ENCODE data around the gene RIPK4. TPM values are rescaled to one million over a fixed set of nuclear protein-coding genes. Genes with fewer than 3 reads are reported as not detected.

The RIPK4 gene
- polyA plus RNA-seq, 3 donors = 0.05 to 0.09 TPM; not detected in 1

- Histone ChIP-seq H3K9me3 (replicated peaks in 1 of 2; ENCODE audit: control insufficient read depth in 1 of 2, insufficient read depth in 1 of 2, low read length in 2 of 2) (no peaks in the 10 kb centered on the region), H4K20me1 (ENCODE audit: insufficient read depth, low read length) (no peaks in the 10 kb centered on the region), H3K36me3 (replicated peaks in 1 of 2; ENCODE audit: control insufficient read depth in 1 of 2, insufficient read depth in 2 of 2, low read length in 2 of 2) (no peaks in the 10 kb centered on the region), H3K4me2 (replicated peaks; ENCODE audit: extremely low read depth, low read length, poor library complexity, severe bottlenecking) (no peak overlapping the region), H3K79me2 (ENCODE audit: insufficient read depth, low read length) (no peaks in the 10 kb centered on the region), H2AFZ (ENCODE audit: insufficient read depth, low read depth, low read length, poor library complexity, severe bottlenecking) (no peak overlapping the region), H3K27ac (ENCODE audit: low read depth in 1 of 2, low read length in 2 of 2) (no peak overlapping the region), H3K4me1 (ENCODE audit: control insufficient read depth in 1 of 2, insufficient read depth in 2 of 2, low read length in 2 of 2) (peaks cover 6 to 7% of the 10 kb centered on the region in 2 donors), H3K9ac (ENCODE audit: insufficient read depth, low read length, poor library complexity, severe bottlenecking) (no peak overlapping the region), H3K4me3 (replicated peaks in 1 of 3; ENCODE audit: low read depth in 2 of 3, low read length in 3 of 3) (no peak overlapping the region), H3K27me3 (ENCODE audit: control insufficient read depth in 2 of 2, insufficient read depth in 2 of 2, low read length in 2 of 2) (peaks cover 0 to 2% of the 10 kb centered on the region in 2 donors)
- TF ChIP-seq CTCF (IDR thresholded peaks at IDR 0.05) = no peak
- Mint-ChIP-seq H3K9me3 (peaks cover 5 to 21% (median 7%) of the 10 kb centered on the region in 7 donors), H3K27me3 (ENCODE audit: low read depth in 3 of 3) (peaks cover 17 to 23% (median 19%) of the 10 kb centered on the region in 3 donors), H3K4me1 (peaks cover 15% of the 10 kb centered on the region), H3K27ac (no peak overlapping the region), H3K36me3 (no peaks in the 10 kb centered on the region), H3K4me3 (no peak overlapping the region)
- DNase-seq = no peak
- intact Hi-C loops (cut with micrococcal nuclease) = loop anchor here in 1 of 2 donors (10.0 kb wide), 1 partner anchor 49 kb away; no protein-coding TSS in a partner anchor
- WGBS (ENCODE audit: insufficient coverage) = 95% methylated on average over 7 of the region's 18 CpGs
Observed at GRCh38 chr21:41703857-41704501, 62.9 kb downstream of the RIPK4 start.

GRCh38 chr21:41701749-41702148 is 65.1 kb downstream of the RIPK4 start:
- peaks cover 16% of the 10 kb centered on the region for H3K4me1 Mint-ChIP-seq

More at GRCh38 chr21:41701749-41702148, 65.1 kb downstream of the RIPK4 start:
- Histone ChIP-seq H2AFZ (ENCODE audit: insufficient read depth, low read depth, low read length, poor library complexity, severe bottlenecking) (no peak overlapping the region), H3K9ac (ENCODE audit: insufficient read depth, low read length, poor library complexity, severe bottlenecking) (no peak overlapping the region), H3K4me2 (replicated peaks; ENCODE audit: extremely low read depth, low read length, poor library complexity, severe bottlenecking) (no peak overlapping the region), H3K27me3 (ENCODE audit: control insufficient read depth in 2 of 2, insufficient read depth in 2 of 2, low read length in 2 of 2) (no peaks in the 10 kb centered on the region), H3K36me3 (replicated peaks in 1 of 2; ENCODE audit: control insufficient read depth in 1 of 2, insufficient read depth in 2 of 2, low read length in 2 of 2) (no peaks in the 10 kb centered on the region), H3K4me1 (ENCODE audit: control insufficient read depth in 1 of 2, insufficient read depth in 2 of 2, low read length in 2 of 2) (peaks cover 6 to 7% of the 10 kb centered on the region in 2 donors), H3K4me3 (replicated peaks in 1 of 3; ENCODE audit: low read depth in 2 of 3, low read length in 3 of 3) (no peak overlapping the region), H3K79me2 (ENCODE audit: insufficient read depth, low read length) (no peaks in the 10 kb centered on the region), H3K27ac (ENCODE audit: low read depth in 1 of 2, low read length in 2 of 2) (peak overlapping the region in 1 of 2 donors; percentile 27), H4K20me1 (ENCODE audit: insufficient read depth, low read length) (no peaks in the 10 kb centered on the region), H3K9me3 (replicated peaks in 1 of 2; ENCODE audit: control insufficient read depth in 1 of 2, insufficient read depth in 1 of 2, low read length in 2 of 2) (no peaks in the 10 kb centered on the region)
- peak; percentile 78 to 90 (median 79) for DNase-seq
- intact Hi-C loops (cut with micrococcal nuclease) = loop anchor here in 1 of 2 donors (10.0 kb wide), 1 partner anchor 47 kb away; no protein-coding TSS in a partner anchor
- Mint-ChIP-seq H3K4me3 (no peak overlapping the region), H3K27me3 (ENCODE audit: low read depth in 3 of 3) (peaks cover 11 to 16% (median 14%) of the 10 kb centered on the region in 3 donors), H3K9me3 (peaks cover 1 to 16% (median 6%) of the 10 kb centered on the region in 7 donors), H3K36me3 (no peaks in the 10 kb centered on the region), H3K27ac (peak overlapping the region in 6 of 7 donors; percentile 11 to 86 (median 70))
- WGBS (ENCODE audit: insufficient coverage) = 80% methylated on average over 8 of the region's 10 CpGs
- TF ChIP-seq CTCF (IDR thresholded peaks at IDR 0.05) = no peak
